Right atrium auricular region (tissue), 2 donors: ENCODE data around the gene CFAP210. TPM values are rescaled to one million over a fixed set of nuclear protein-coding genes. Genes with fewer than 3 reads are reported as not detected.

ENCODE experiments used
- DNase-seq: peaks from one replicate; pipeline ENCODE4 v3.0.0-alpha.2; 2019; ENCODE audit warnings: low spot score
- H3K27ac ChIP-seq, 2 donors: fragments of 200-600 bp; sonication (generic); 1 replicate in 1 of 2; 2 replicates in 1 of 2; pipeline ENCODE4 v1.5.1; 2016 to 2019
- H3K27me3 ChIP-seq, 2 donors: fragments of 200-600 bp; sonication (generic); one replicate each; pipeline versions ENCODE4 v1.5.1 to v1.6.0; 2017 to 2019
- H3K36me3 ChIP-seq: fragments of 200-600 bp; sonication (generic); one replicate; pipeline ENCODE4 v1.5.1; 2016
- H3K4me1 ChIP-seq, 2 donors: fragments of 200-600 bp; sonication (generic); one replicate each; pipeline versions ENCODE4 v1.5.1 to v1.6.0; 2017 to 2019
- H3K4me3 ChIP-seq, 2 donors: fragments of 200-600 bp; sonication (generic); 1 replicate in 1 of 2; 2 replicates in 1 of 2; pipeline ENCODE4 v1.5.1; 2017 to 2019; ENCODE audit warnings: mild to moderate bottlenecking in 1 of 2, moderate library complexity in 1 of 2
- H3K9me3 ChIP-seq, 2 donors: fragments of 200-600 bp; sonication (generic); one replicate each; pipeline ENCODE4 v1.5.1; 2019
- CTCF ChIP-seq, 2 donors: fragments of 200-600 bp; sonication (generic); IDR thresholded peaks; one replicate each; pipeline ENCODE4 v1.5.1; 2019; ENCODE audit warnings: antibody characterized with exemption in 2 of 2
- total RNA-seq, 2 donors: library from RNA; depleted of rRNA; stranded (reverse); fragments of >200 nt; gene quantifications; one replicate each; pipeline ENCODE4 v1.1.0, GENCODE V29; 2016

Gene CFAP210
- total RNA-seq, 2 donors from 2014 or later, result not detected

GRCh38 chr2:169663247-169663646, 31.0 kb downstream of the CFAP210 start:
- Histone ChIP-seq H3K9me3 (no peaks in the 10 kb centered on the region), H3K27me3 (no peaks in the 10 kb centered on the region), H3K4me3 (no peak overlapping the region), H3K27ac (no peak overlapping the region), H3K36me3 (no peaks in the 10 kb centered on the region), H3K4me1 (no peaks in the 10 kb centered on the region)
- TF ChIP-seq CTCF (IDR thresholded peaks at IDR 0.05), result no peak
- no peak for DNase-seq

GRCh38 chr2:169662744-169663143, 31.5 kb downstream of the CFAP210 start:
- Histone ChIP-seq H3K27ac (no peak overlapping the region), H3K36me3 (no peaks in the 10 kb centered on the region), H3K4me3 (no peak overlapping the region), H3K9me3 (no peaks in the 10 kb centered on the region), H3K27me3 (no peaks in the 10 kb centered on the region), H3K4me1 (no peaks in the 10 kb centered on the region)
- no peak for TF ChIP-seq CTCF (IDR thresholded peaks at IDR 0.05)
- DNase-seq, result no peak

DNA sequence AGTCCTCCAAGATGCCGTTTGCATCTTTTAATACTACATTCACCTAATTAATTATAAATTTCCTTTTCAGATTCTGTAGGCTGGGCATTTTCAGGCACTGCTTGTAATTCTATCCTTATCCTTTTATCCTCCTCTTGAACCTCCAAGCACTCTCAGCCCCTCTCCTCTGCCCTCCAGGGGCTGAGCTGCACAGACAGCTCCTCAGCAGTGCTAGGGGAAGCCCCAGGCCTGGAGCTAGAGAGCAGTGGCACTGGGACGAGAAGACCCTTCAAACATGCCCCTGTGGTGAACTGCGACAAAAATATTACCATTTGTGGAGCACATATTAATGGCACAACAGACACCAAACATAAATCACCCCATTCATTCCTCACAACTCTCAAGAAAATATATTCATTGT, 32.9 kb downstream of the CFAP210 start:
- no peaks in the 10 kb centered on the region for H3K4me1 ChIP-seq
- DNase-seq, result no peak
- H3K9me3 ChIP-seq, result no peaks in the 10 kb centered on the region
- H3K36me3 ChIP-seq, result no peaks in the 10 kb centered on the region
- H3K4me3 ChIP-seq, result no peak overlapping the region
- TF ChIP-seq CTCF (IDR thresholded peaks at IDR 0.05), result no peak
- no peak overlapping the region for H3K27ac ChIP-seq
- H3K27me3 ChIP-seq, result no peaks in the 10 kb centered on the region

DNA sequence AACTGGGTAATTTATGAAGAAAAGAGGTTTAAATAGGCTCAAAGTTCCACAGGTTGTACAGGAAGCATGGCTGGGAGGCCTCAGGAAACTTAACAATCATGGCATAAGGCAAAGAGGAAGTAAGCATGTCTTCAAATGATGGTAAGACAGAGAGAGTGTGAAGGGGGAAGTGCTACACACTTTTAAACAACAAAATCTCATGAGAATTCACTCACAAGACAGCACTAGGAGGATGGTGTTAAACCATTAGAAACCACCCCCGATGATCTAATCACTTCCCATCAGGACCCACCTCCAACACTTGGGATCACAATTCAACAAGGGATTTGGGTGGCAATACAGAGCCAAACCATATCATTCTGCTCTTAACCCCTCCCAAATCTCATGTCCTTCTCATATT, 34.9 kb downstream of the CFAP210 start:
- Histone ChIP-seq H3K36me3 (no peaks in the 10 kb centered on the region), H3K9me3 (no peaks in the 10 kb centered on the region), H3K4me1 (no peaks in the 10 kb centered on the region), H3K27ac (no peak overlapping the region), H3K4me3 (no peak overlapping the region), H3K27me3 (no peaks in the 10 kb centered on the region)
- DNase-seq, result no peak
- TF ChIP-seq CTCF (IDR thresholded peaks at IDR 0.05), result no peak

DNA sequence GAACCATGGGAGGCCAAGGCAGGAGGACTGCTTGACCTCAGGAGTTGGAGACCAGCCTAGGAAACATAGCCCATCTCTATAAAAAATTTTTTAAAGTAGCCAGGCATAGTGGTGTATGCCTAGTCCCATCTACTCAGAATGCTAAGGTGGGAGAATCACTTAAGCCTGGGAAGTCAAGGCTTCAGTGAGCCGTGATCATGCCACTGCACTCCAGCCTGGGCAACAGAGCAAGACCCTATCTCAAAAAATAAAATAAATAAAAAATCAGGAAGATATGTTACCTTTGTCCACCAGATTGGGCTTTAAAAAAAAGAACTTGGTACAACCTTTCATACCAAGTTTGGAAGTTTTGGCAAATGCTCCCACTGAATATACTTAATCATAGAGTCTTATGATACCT, 35.3 kb downstream of the CFAP210 start:
- TF ChIP-seq CTCF (IDR thresholded peaks at IDR 0.05), result no peak
- Histone ChIP-seq H3K4me1 (no peaks in the 10 kb centered on the region), H3K27me3 (no peaks in the 10 kb centered on the region), H3K9me3 (no peaks in the 10 kb centered on the region), H3K27ac (no peak overlapping the region), H3K4me3 (no peak overlapping the region), H3K36me3 (no peaks in the 10 kb centered on the region)
- DNase-seq, result no peak

DNA sequence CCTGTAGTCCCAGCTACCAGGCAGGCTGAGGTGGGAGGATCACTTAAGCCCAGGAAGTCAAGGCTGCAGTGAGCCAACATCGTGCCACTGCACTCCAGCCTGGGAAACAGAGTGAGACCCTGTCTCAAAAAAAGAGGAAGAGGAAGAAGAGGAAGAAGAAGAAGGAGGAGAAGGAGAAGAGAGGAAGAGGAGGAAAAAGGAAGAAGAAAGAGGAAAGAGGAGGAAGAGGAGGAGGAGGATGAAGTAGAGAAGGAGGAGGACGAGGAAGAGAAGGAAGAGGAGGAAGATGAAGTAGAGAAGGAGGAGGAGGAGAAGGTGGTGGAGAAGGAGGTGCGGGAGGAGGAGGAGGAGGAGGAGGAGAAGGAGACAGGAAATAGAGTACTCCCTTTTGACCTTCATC, 38.0 kb downstream of the CFAP210 start:
- TF ChIP-seq CTCF (IDR thresholded peaks at IDR 0.05), result no peak
- no peak for DNase-seq

More for the DNA sequence above, 38.0 kb downstream of the CFAP210 start:
- Histone ChIP-seq H3K27ac (no peak overlapping the region), H3K36me3 (no peaks in the 10 kb centered on the region), H3K9me3 (no peaks in the 10 kb centered on the region), H3K27me3 (no peaks in the 10 kb centered on the region), H3K4me3 (no peak overlapping the region), H3K4me1 (no peaks in the 10 kb centered on the region)
